HCT116 (cell line): ENCODE data around the gene HOMER2. TPM values are rescaled to one million over a fixed set of nuclear protein-coding genes. Genes with fewer than 3 reads are reported as not detected.

Experiments used
- ATAC-seq: fragments of 200-7000 bp; cut with Tn5 transposase; 2 replicates; pipeline ENCODE4 v1.9.1; 2020; ENCODE audit warnings: mild to moderate bottlenecking, moderate library complexity
- BruUV-seq: library from RNA; stranded (reverse); fragments of 400-500 nt; replicated peaks from 2 replicates; lab custom pipeline; 2021; lab: Mats Ljungman, UMichigan
- CTCF ChIA-PET: fragments of 300-600 bp; sonication (Branson Sonifier 250); formaldehyde crosslinking; loops from one replicate; lab custom pipeline; 2021; ENCODE audit warnings: antibody characterized with exemption; lab: Charles Lee
- POLR2A ChIA-PET: fragments of 300-600, 350-600 bp; sonication (Branson Sonifier 250); formaldehyde crosslinking; loops from one replicate; lab custom pipeline; 2021; ENCODE audit warnings: antibody characterized with exemption; lab: Charles Lee
- RAD21 ChIA-PET, 2 experiments: fragments of 300-600 bp; sonication (Branson Sonifier 250); formaldehyde crosslinking; loops; one replicate each; lab custom pipeline; 2023; ENCODE audit warnings: low total read pairs in 2 of 2; ENCODE audit not compliant: uncharacterized antibody in 2 of 2, unreplicated experiment in 2 of 2, low non-redundant PET in 1 of 2; lab: Charles Lee
- DNase-seq: peaks from one replicate; pipeline ENCODE4 v3.0.0-alpha.2; 2010; ENCODE audit warnings: low read depth, low spot score
- H2AFZ ChIP-seq: fragments of 200-600 bp; shearing (Covaris generic), sonication (generic); 2 replicates; pipeline ENCODE4 v1.6.1; 2017; ENCODE audit warnings: low read depth, mixed run types, mixed read lengths, antibody characterized with exemption, low read length; ENCODE audit not compliant: poor library complexity, severe bottlenecking
- H3K27ac ChIP-seq: 2 replicates; pipeline ENCODE4 v1.5.1; 2012; ENCODE audit warnings: low read depth, low read length
- H3K27me3 ChIP-seq: fragments of 200-600 bp; sonication (generic); 2 replicates; pipeline ENCODE4 v1.6.1; 2016; ENCODE audit warnings: mixed run types, low read length, mixed read lengths; ENCODE audit not compliant: insufficient read depth
- H3K36me3 ChIP-seq, 2 experiments: fragments of 200-500 bp in 1 of 2; fragments of 200-600 bp in 1 of 2; sonication (Bioruptor generic) in 1 of 2; sonication (generic) in 1 of 2; 2 replicates each; pipeline versions ENCODE4 v1.5.1 to v1.6.1; 2014 to 2016; ENCODE audit warnings: low read length in 2 of 2, inconsistent platforms in 1 of 2, mixed read lengths in 1 of 2, mixed run types in 1 of 2; ENCODE audit not compliant: insufficient read depth in 2 of 2, control insufficient read depth in 1 of 2
- H3K4me1 ChIP-seq, 2 experiments: fragments of 200-600 bp in 1 of 2; sonication (generic) in 1 of 2; 2 replicates each; pipeline versions ENCODE4 v1.5.1 to v1.6.1; 2012 to 2017; ENCODE audit warnings: low read length in 2 of 2, inconsistent platforms in 1 of 2, mild to moderate bottlenecking in 1 of 2, mixed read lengths in 1 of 2, mixed run types in 1 of 2, moderate library complexity in 1 of 2; ENCODE audit not compliant: insufficient read depth in 2 of 2, control insufficient read depth in 1 of 2
- H3K4me2 ChIP-seq: fragments of 200-600 bp; sonication (generic); 2 replicates; pipeline ENCODE4 v1.6.1; 2017; ENCODE audit warnings: mixed run types, low read length, mixed read lengths
- H3K4me3 ChIP-seq, 2 experiments: fragments of 200-600 bp in 1 of 2; sonication (generic) in 1 of 2; replicated peaks in 1 of 2; 2 replicates each; pipeline ENCODE4 v1.5.1; 2011 to 2016; ENCODE audit warnings: low read length in 2 of 2, control low read depth in 1 of 2, low read depth in 1 of 2, mild to moderate bottlenecking in 1 of 2, mixed read lengths in 1 of 2, mixed run types in 1 of 2
- H3K79me2 ChIP-seq: fragments of 200-600 bp; sonication (generic); 2 replicates; pipeline ENCODE4 v1.6.1; 2017; ENCODE audit warnings: mild to moderate bottlenecking, mixed run types, low read length, moderate library complexity, mixed read lengths; ENCODE audit not compliant: insufficient read depth
- H3K9ac ChIP-seq: fragments of 200-600 bp; sonication (generic); 2 replicates; pipeline ENCODE4 v1.6.1; 2016; ENCODE audit warnings: low read length, mixed read lengths
- H3K9me2 ChIP-seq: fragments of 200-600 bp; sonication (generic), shearing (Covaris generic); 2 replicates; pipeline ENCODE4 v1.6.1; 2017; ENCODE audit warnings: mixed run types, mild to moderate bottlenecking, moderate library complexity; ENCODE audit not compliant: insufficient read depth
- H3K9me3 ChIP-seq, 2 experiments: fragments of 200-500 bp in 1 of 2; fragments of 200-600 bp in 1 of 2; sonication (Bioruptor generic) in 1 of 2; sonication (generic) in 1 of 2; 2 replicates each; pipeline ENCODE4 v1.6.1; 2014 to 2017; ENCODE audit warnings: low read length in 2 of 2, mixed read lengths in 2 of 2, inconsistent platforms in 1 of 2, low read depth in 1 of 2, mild to moderate bottlenecking in 1 of 2, mixed run types in 1 of 2, moderate library complexity in 1 of 2; ENCODE audit not compliant: control insufficient read depth in 1 of 2, insufficient read depth in 1 of 2
- H4K20me1 ChIP-seq: fragments of 200-600 bp; sonication (generic), shearing (Covaris generic); 2 replicates; pipeline ENCODE4 v1.6.1; 2017; ENCODE audit warnings: mixed run types, mild to moderate bottlenecking, moderate library complexity; ENCODE audit not compliant: insufficient read depth
- ATF3 ChIP-seq: IDR thresholded peaks from 2 replicates; pipeline ENCODE4 v1.6.1; 2012
- CBX3 ChIP-seq: IDR thresholded peaks from 2 replicates; pipeline ENCODE4 v1.6.1; 2012; ENCODE audit warnings: low read depth
- CEBPB ChIP-seq: IDR thresholded peaks from 2 replicates; pipeline ENCODE4 v1.6.1; 2012; ENCODE audit warnings: low read depth
- ELF1 ChIP-seq: IDR thresholded peaks from 2 replicates; pipeline ENCODE4 v1.6.1; 2012; ENCODE audit warnings: low read depth, borderline replicate concordance
- EZH2 ChIP-seq: fragments of 200-600 bp; sonication (generic); IDR thresholded peaks from 2 replicates; pipeline ENCODE4 v1.6.1; 2017; ENCODE audit warnings: antibody characterized with exemption, mixed run types
- FOSL1 ChIP-seq: IDR thresholded peaks from 2 replicates; pipeline ENCODE4 v1.6.1; 2012; ENCODE audit warnings: low read depth
- JUND ChIP-seq: IDR thresholded peaks from 2 replicates; pipeline ENCODE4 v1.6.1; 2012
- RAD21 ChIP-seq: IDR thresholded peaks from 2 replicates; pipeline ENCODE4 v1.6.1; 2012; ENCODE audit warnings: low read depth, mild to moderate bottlenecking
- SP1 ChIP-seq: IDR thresholded peaks from 2 replicates; pipeline ENCODE4 v1.6.1; 2012; ENCODE audit warnings: low read depth
- SRF ChIP-seq: IDR thresholded peaks from 2 replicates; pipeline ENCODE4 v1.6.1; 2012; ENCODE audit warnings: low read depth
- TCF7L2 ChIP-seq: IDR thresholded peaks from 2 replicates; pipeline ENCODE4 v1.7.0; 2011; ENCODE audit warnings: borderline replicate concordance, inconsistent platforms; ENCODE audit not compliant: insufficient read depth, insufficient read length; ENCODE audit errors: extremely low read depth
- YY1 ChIP-seq: IDR thresholded peaks from 2 replicates; pipeline ENCODE4 v1.6.1; 2011; ENCODE audit warnings: low read length, low read depth, moderate library complexity, mild to moderate bottlenecking; ENCODE audit not compliant: insufficient replicate concordance; ENCODE audit errors: extremely low read depth
- ZNF274 ChIP-seq: fragments of 200-500 bp; sonication (Bioruptor generic); IDR thresholded peaks from 2 replicates; pipeline ENCODE4 v1.6.1; 2014; ENCODE audit warnings: mild to moderate bottlenecking, low read depth, low read length, inconsistent platforms
- intact Hi-C: fragments of 100-400 bp; cut with micrococcal nuclease; formaldehyde crosslinking; loops from 2 replicates; pipeline ENCODE4 v1.10.0; 2022
- total RNA-seq: library from RNA; stranded (reverse); gene quantifications from one replicate; pipeline ENCODE4 v1.2.1, GENCODE V29; 2021; ENCODE audit not compliant: unreplicated experiment
- TF ChIP-seq, protein P1 (sequence below), 3 experiments: fragments of 200-600 bp in 1 of 3; sonication (generic) in 1 of 3; IDR thresholded peaks in 2 of 3; conservative IDR thresholded peaks in 1 of 3; 2 replicates each; pipeline ENCODE4 v1.5.1; 2012 to 2017; ENCODE audit warnings: low read depth in 2 of 3, low read length in 2 of 3, antibody characterized with exemption in 1 of 3, borderline replicate concordance in 1 of 3, control low read depth in 1 of 3, mild to moderate bottlenecking in 1 of 3, mixed read lengths in 1 of 3, mixed run types in 1 of 3, moderate library complexity in 1 of 3; ENCODE audit not compliant: insufficient read depth in 1 of 3
- TF ChIP-seq, protein P2 (sequence below): IDR thresholded peaks from 2 replicates; pipeline ENCODE4 v1.6.1; 2012

Gene HOMER2
- total RNA-seq, 1 experiment from 2014 or later: 3.9 TPM

DNA sequence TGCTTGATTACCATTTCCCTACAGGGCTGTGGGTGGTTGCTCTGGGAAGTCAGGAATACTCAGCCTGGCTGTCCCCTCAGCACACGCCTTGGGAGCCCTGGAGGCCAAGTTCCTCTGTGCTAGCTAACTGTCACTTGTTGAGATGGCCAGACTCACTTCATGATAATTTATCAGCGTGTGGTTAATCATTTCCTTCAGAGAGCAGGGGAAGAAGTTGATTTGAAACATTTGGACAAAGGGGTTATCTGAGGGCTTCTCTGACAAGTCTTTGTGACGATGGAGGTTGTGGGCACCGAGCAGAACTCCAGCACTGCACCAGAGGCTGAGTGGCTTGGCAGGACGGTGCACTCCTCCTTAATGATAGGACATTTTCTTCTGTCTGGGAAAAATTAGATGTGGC lies 81.2 kb downstream of the HOMER2 start:
- intact Hi-C loops: no loop called here
- ChIA-PET POLR2A (no interaction called here), RAD21 (no interaction called here), CTCF (no interaction called here)
- Histone ChIP-seq H3K79me2 (no peaks in the 10 kb centered on the region), H4K20me1 (no peaks in the 10 kb centered on the region), H3K4me1 (peaks cover 0 to 11% of the 10 kb centered on the region in 2 experiments; a peak in 1 of 4 replicates), H3K9ac (no peak overlapping the region), H3K9me3 (no peaks in the 10 kb centered on the region), H3K27ac (no peak overlapping the region), H3K4me3 (no peak overlapping the region), H3K4me2 (no peak overlapping the region), H3K36me3 (no peaks in the 10 kb centered on the region), H3K9me2 (no peaks in the 10 kb centered on the region), H3K27me3 (no peaks in the 10 kb centered on the region), H2AFZ (no peak overlapping the region)
- no peak for ATAC-seq
- BruUV-seq: no TSS peak
- TF ChIP-seq TCF7L2: no peak
- TF ChIP-seq, protein P1, sequence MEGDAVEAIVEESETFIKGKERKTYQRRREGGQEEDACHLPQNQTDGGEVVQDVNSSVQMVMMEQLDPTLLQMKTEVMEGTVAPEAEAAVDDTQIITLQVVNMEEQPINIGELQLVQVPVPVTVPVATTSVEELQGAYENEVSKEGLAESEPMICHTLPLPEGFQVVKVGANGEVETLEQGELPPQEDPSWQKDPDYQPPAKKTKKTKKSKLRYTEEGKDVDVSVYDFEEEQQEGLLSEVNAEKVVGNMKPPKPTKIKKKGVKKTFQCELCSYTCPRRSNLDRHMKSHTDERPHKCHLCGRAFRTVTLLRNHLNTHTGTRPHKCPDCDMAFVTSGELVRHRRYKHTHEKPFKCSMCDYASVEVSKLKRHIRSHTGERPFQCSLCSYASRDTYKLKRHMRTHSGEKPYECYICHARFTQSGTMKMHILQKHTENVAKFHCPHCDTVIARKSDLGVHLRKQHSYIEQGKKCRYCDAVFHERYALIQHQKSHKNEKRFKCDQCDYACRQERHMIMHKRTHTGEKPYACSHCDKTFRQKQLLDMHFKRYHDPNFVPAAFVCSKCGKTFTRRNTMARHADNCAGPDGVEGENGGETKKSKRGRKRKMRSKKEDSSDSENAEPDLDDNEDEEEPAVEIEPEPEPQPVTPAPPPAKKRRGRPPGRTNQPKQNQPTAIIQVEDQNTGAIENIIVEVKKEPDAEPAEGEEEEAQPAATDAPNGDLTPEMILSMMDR (IDR thresholded peaks at IDR 0.05 in 2 of 3, conservative IDR thresholded peaks at IDR 0.05 in 1 of 3; ENCODE audit: borderline replicate concordance in 1 of 3, insufficient read depth in 1 of 3, low read depth in 2 of 3, low read length in 2 of 3): no peak
- TF ChIP-seq, protein P2, sequence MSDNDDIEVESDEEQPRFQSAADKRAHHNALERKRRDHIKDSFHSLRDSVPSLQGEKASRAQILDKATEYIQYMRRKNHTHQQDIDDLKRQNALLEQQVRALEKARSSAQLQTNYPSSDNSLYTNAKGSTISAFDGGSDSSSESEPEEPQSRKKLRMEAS: no peak
- no peak for TF ChIP-seq CBX3
- no peak for TF ChIP-seq SP1
- TF ChIP-seq JUND: no peak
- no peak for TF ChIP-seq EZH2
- no peak for TF ChIP-seq ELF1
- TF ChIP-seq ZNF274: no peak
- no peak for TF ChIP-seq SRF
- no peak for TF ChIP-seq RAD21
- no peak for TF ChIP-seq FOSL1
- no peak for TF ChIP-seq CEBPB
- TF ChIP-seq YY1: no peak
- TF ChIP-seq ATF3: no peak
- DNase-seq: no peak
